H1 (cell line): Measurements from ENCODE around the gene MOGAT3. TPM values are rescaled to one million over a fixed set of nuclear protein-coding genes. Genes with fewer than 3 reads are reported as not detected.

Experiments used
- BACH1 ChIP-seq: IDR thresholded peaks from 2 replicates; pipeline ENCODE4 v1.6.1; 2012; ENCODE audit warnings: low read length, improper control_type of control experiment
- BRCA1 ChIP-seq: IDR thresholded peaks from 2 replicates; pipeline ENCODE4 v1.6.1; 2012; ENCODE audit warnings: low read depth, low read length, improper control_type of control experiment
- CBX5 ChIP-seq: fragments of 300-800, 300-1000 bp; sonication (generic); IDR thresholded peaks from 2 replicates; pipeline ENCODE4 v1.7.1; 2016; ENCODE audit warnings: antibody characterized with exemption, low read length, low read depth
- CHD2 ChIP-seq: IDR thresholded peaks from 2 replicates; pipeline ENCODE4 v1.6.1; 2012; ENCODE audit warnings: low read length, improper control_type of control experiment
- CTBP2 ChIP-seq: IDR thresholded peaks from 2 replicates; pipeline ENCODE4 v1.7.0; 2011; ENCODE audit warnings: borderline replicate concordance, mild to moderate bottlenecking, moderate library complexity, mixed read lengths, low read length; ENCODE audit not compliant: insufficient read depth, insufficient read length
- EP300 ChIP-seq, 2 experiments: IDR thresholded peaks; 1 replicate in 1 of 2; 2 replicates in 1 of 2; pipeline ENCODE4 v1.6.1; 2011 to 2012; ENCODE audit warnings: low read depth in 2 of 2, low read length in 2 of 2, mild to moderate bottlenecking in 2 of 2, borderline replicate concordance in 1 of 2, inconsistent platforms in 1 of 2, moderate library complexity in 1 of 2
- EZH2 ChIP-seq: fragments of 200-600 bp; sonication (generic); IDR thresholded peaks from 2 replicates; pipeline ENCODE4 v1.7.1; 2012; ENCODE audit warnings: low read depth, mild to moderate bottlenecking, moderate library complexity, low read length, inconsistent platforms; ENCODE audit not compliant: severe bottlenecking
- GABPA ChIP-seq: IDR thresholded peaks from 2 replicates; pipeline ENCODE4 v1.6.1; 2011; ENCODE audit warnings: mild to moderate bottlenecking, low read length, moderate library complexity, borderline replicate concordance; ENCODE audit not compliant: insufficient read depth
- HDAC2 ChIP-seq, 2 experiments: fragments of 300-600 bp in 1 of 2; sonication (generic) in 1 of 2; IDR thresholded peaks; 2 replicates each; pipeline ENCODE4 v1.6.1; 2011 to 2012; ENCODE audit warnings: low read depth in 2 of 2, low read length in 2 of 2, mild to moderate bottlenecking in 2 of 2, moderate library complexity in 2 of 2, borderline replicate concordance in 1 of 2, inconsistent platforms in 1 of 2
- HDAC6 ChIP-seq: IDR thresholded peaks from one replicate; pipeline ENCODE4 v1.7.1; 2012; ENCODE audit warnings: low read depth, mild to moderate bottlenecking, inconsistent platforms, low read length, moderate library complexity
- JUN ChIP-seq: IDR thresholded peaks from 2 replicates; pipeline ENCODE4 v1.6.1; 2011; ENCODE audit warnings: low read depth, mild to moderate bottlenecking, improper control_type of control experiment, low read length
- NANOG ChIP-seq: IDR thresholded peaks from 2 replicates; pipeline ENCODE4 v1.6.1; 2011; ENCODE audit warnings: low read length, low read depth, mild to moderate bottlenecking, inconsistent platforms; ENCODE audit not compliant: insufficient read depth, poor library complexity, severe bottlenecking
- NRF1 ChIP-seq: IDR thresholded peaks from 2 replicates; pipeline ENCODE4 v1.6.1; 2011; ENCODE audit warnings: mild to moderate bottlenecking, low read depth, low read length, improper control_type of control experiment
- PHF8 ChIP-seq: fragments of 200-600 bp; sonication (generic); conservative IDR thresholded peaks from 2 replicates; pipeline ENCODE4 v1.7.1; 2012; ENCODE audit warnings: low read depth, mild to moderate bottlenecking, inconsistent platforms, low read length, moderate library complexity
- POLR2AphosphoS5 ChIP-seq: IDR thresholded peaks from 2 replicates; pipeline ENCODE4 v1.6.1; 2011; ENCODE audit warnings: low read depth, low read length
- POU5F1 ChIP-seq: IDR thresholded peaks from 2 replicates; pipeline ENCODE4 v1.6.1; 2011; ENCODE audit warnings: low read depth, mild to moderate bottlenecking, low read length, moderate library complexity
- SIRT6 ChIP-seq: IDR thresholded peaks from one replicate; pipeline ENCODE4 v1.7.1; 2012; ENCODE audit warnings: low read length, inconsistent platforms
- SP2 ChIP-seq: IDR thresholded peaks from 2 replicates; pipeline ENCODE4 v1.6.1; 2012; ENCODE audit warnings: mild to moderate bottlenecking, low read length, inconsistent platforms
- SUZ12 ChIP-seq: fragments of 200-600 bp; sonication (generic); IDR thresholded peaks from 2 replicates; pipeline ENCODE4 v1.6.1; 2012; ENCODE audit warnings: mild to moderate bottlenecking, inconsistent platforms, low read length, moderate library complexity, mixed read lengths
- TEAD4 ChIP-seq: IDR thresholded peaks from 2 replicates; pipeline ENCODE4 v1.6.1; 2012; ENCODE audit warnings: low read depth, low read length, inconsistent platforms, mixed read lengths
- USF2 ChIP-seq: IDR thresholded peaks from 2 replicates; pipeline ENCODE4 v1.6.1; 2011; ENCODE audit warnings: low read length, improper control_type of control experiment
- YY1 ChIP-seq: IDR thresholded peaks from 2 replicates; pipeline ENCODE4 v1.6.1; 2011; ENCODE audit warnings: low read depth, mild to moderate bottlenecking, low read length
- ZNF274 ChIP-seq: IDR thresholded peaks from 2 replicates; pipeline ENCODE4 v1.7.0; 2012; ENCODE audit warnings: low read length, borderline replicate concordance; ENCODE audit errors: extremely low read depth
- polyA plus RNA-seq, 7 experiments: library from polyadenylated mRNA; depleted of rRNA in 3 of 7; stranded (reverse) in 5 of 7; unstranded in 2 of 7; fragments of >200 nt in 5 of 7; fragments of 200-250 nt in 2 of 7; gene quantifications; 1 replicate in 5 of 7; 2 replicates in 1 of 7; 4 replicates in 1 of 7; pipeline versions ENCODE4 v1.2.1 to v1.2.3, GENCODE V29; 2011 to 2013; ENCODE audit warnings: missing spikeins in 2 of 7, mixed read lengths in 2 of 7
- total RNA-seq: library from RNA; stranded (reverse); fragmentation: NEBNext Ultra II Directional; extraction: Animal tissue kit (Norgen Biotek cat#: 25700); gene quantifications from 2 replicates; pipeline ENCODE4 v1.2.1, GENCODE V29; 2021

The MOGAT3 gene
- total and polyA plus RNA-seq, 2 of the 8 experiments (the other 6 are each of a cell fraction or from before 2014, with no cell fraction given), result 0.21 to 0.82 TPM

- TF ChIP-seq NANOG (no peak), EP300 (IDR thresholded peaks at IDR 0.05; ENCODE audit: borderline replicate concordance in 1 of 2, low read depth in 2 of 2, low read length in 2 of 2) (no peak), ZNF274 (no peak), HDAC2 (IDR thresholded peaks at IDR 0.05; ENCODE audit: borderline replicate concordance in 1 of 2, low read depth in 2 of 2, low read length in 2 of 2) (no peak), SIRT6 (no peak), PHF8 (peak; percentile 62), YY1 (0 out of 2 replicates have a peak, but pooled peaks have one; percentile 22), CBX5 (no peak), BACH1 (no peak), CHD2 (no peak), SUZ12 (no peak), HDAC6 (no peak), JUN (no peak), TEAD4 (no peak), POU5F1 (no peak), EZH2 (no peak), USF2 (no peak), CTBP2 (no peak), GABPA (no peak), NRF1 (0 out of 2 replicates have a peak, but pooled peaks have one; percentile 15), POLR2AphosphoS5 (0 out of 2 replicates have a peak, but pooled peaks have one; percentile 12), SP2 (no peak), BRCA1 (no peak)
Observed at GRCh38 chr7:101232141-101232850, 31.5 kb upstream of the MOGAT3 start (continued).
